Stimulated activated CD8-positive, alpha-beta memory T cell treated with anti-CD3 and anti-CD28 coated beads, Interleukin-7, amount 100 ng/mL, for 48 hours (primary cell): ENCODE results near the gene ATXN1.
"Not testable (repeated sequence)": the region's sequence is repeated elsewhere in the genome, so short reads cannot be mapped to it uniquely, and the experiment has no call there.

Experiments
- DNase-seq, 2 donors: peaks; one replicate each; pipeline ENCODE4 v3.0.0-alpha.2; 2020; ENCODE audit warnings: low read depth in 1 of 2; ENCODE audit errors: extremely low read depth in 1 of 2

The ATXN1 gene

DNA sequence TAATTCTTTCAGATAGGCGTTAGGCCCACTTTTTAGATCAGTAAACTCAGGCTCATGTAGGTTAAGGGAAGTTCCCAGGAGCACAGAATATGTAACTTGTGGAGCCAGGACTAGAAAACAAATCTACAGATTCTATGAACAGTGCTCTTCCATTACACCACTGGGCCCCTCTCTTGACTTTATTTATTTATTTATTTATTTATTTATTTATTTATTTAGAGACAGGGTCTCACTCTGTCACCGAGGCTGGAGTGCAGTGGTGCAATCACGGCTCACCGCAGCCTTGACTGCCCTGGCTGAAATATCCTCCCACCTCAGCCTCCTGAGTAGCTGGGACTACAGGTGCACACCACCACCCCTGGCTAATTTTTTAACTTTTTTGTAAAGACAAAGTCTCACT is 382.9 kb downstream of the ATXN1 start:
- not testable (repeated sequence) for DNase-seq

- no peak for DNase-seq
Measured at GRCh38 chr6:16377470-16377869, 383.8 kb downstream of the ATXN1 start.

GRCh38 chr6:16375843-16376242 is 385.4 kb downstream of the ATXN1 start:
- DNase-seq = no peak

DNA sequence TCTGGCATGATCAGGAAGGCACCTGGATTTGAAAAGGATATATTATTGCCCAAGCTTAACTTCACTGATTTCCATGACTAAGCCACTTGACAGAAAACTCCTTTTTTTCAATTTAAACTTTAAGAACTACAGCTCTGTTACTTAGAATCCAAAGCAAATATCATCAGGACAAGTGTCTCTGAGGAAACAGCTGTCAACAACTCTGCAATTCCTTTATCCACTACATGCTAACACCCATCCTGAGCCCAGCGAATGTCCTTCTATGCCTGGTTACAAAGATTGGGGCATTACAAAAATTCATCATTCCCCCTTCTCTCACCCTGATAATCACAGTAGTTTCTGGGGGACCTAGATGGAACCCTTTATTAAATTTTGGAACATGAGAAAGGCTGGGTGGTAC is 386.1 kb downstream of the ATXN1 start:
- no peak for DNase-seq

DNA sequence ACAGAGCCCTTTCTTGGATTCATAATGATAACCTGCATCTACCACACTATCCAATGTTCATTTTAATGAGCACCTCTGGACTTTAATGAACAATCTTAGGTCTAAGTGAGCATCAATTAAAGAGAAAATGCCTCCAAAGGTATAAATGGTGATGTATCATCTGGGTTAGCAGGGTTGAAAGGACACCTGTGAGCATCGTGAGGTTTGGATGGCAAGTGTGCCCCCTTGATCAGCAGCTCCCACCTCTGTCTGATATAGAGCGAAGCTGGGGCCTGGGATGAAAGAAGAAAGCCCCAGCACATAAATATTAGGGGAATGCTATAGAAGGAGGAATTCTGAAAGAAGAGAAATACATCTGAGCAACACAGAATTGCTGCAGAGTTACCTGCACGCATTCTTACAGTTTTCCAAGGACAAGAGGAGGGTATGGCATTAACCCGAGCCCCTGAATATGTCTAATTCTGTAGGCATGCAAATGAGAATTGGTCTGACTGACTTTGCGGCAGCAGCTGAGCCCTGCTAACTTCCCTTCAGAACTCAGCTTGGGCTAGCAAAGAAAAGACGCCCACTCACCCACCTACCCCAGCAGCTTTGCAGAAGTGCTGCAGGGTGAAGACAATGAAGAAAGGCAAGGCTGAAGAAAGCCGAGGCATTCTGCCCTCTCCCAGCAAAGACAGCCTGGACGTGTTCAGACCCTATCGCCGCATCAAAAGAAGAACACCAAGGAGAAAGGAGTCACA is 386.6 kb downstream of the ATXN1 start:
- no peak for DNase-seq

GRCh38 chr6:16374016-16374415 is 387.2 kb downstream of the ATXN1 start:
- DNase-seq = no peak

- DNase-seq = no peak
Measured at GRCh38 chr6:16372029-16372776, 389.1 kb downstream of the ATXN1 start.

- DNase-seq = no peak
Measured at GRCh38 chr6:16371401-16371800, 389.9 kb downstream of the ATXN1 start.

GRCh38 chr6:16370943-16371342 is 390.3 kb downstream of the ATXN1 start:
- no peak for DNase-seq

DNA sequence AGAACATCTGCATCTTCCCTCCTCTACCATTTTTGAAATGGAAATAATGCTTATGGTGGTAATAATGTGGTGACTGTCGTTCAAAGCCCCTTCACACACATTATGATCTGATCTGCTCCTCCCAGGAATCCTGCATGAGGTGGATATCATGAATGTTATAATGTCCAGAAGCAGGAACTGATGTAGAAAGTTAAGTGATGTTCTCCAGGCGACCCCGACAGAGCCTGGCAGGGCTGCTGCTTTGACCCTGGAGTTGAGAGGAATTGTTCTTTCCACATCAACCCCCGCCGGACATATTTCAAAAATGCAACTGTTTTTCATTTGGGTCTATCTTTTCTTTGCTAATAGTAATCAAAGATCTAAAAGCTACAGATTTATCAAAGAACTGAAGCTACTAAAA is 391.3 kb downstream of the ATXN1 start:
- DNase-seq = no peak

DNA sequence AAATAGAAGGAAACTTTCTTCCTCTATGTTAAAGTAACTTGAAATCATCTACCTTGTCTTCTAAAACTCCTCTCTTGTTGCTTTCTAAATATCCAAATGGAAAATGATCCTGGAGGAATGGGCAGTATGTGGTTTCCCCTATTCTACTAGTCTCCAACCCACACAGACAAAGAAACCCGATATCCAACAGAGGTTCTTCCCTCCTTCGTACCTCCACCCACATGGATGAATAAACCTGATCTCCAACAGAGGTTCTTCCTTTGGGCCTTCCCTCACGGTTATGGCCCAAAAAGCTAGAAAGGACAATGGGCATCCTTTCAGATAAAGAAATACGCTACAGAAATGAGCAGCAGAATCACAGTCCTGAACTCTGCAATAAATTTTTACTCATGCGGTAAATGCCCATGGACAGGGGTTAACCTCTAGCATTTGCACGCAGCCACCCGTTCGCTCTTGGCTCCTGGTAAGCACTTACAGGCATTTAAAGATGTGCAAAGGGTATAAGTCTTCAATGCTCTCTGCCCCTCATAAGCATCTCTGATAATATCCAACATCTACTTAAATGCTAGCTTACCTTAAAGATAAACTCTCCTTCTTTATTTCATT is 392.0 kb downstream of the ATXN1 start:
- DNase-seq = no peak

DNA sequence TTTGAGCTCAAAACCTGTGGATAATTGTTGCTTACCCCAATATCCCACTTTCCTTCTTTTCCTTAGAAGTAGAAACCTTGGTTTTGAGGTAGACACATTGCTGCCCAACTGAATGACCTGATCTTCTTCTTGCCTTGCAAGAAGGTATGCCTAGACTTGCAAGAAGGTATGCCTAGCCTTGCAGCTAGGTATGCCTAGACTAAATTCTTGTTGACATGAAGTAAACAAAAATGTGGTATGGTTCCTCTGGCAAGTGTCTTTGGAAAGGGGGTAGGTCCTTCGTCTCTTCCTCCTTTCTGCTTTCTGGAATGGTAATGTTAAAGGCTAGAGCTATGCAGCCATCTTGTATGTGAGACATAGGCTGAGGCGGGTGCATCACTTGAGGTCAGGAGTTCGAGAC is 393.7 kb downstream of the ATXN1 start:
- no peak for DNase-seq

- no peak for DNase-seq
Measured at GRCh38 chr6:16363749-16364148, 397.5 kb downstream of the ATXN1 start.

GRCh38 chr6:16362819-16363589 is 398.3 kb downstream of the ATXN1 start:
- DNase-seq = no peak

GRCh38 chr6:16362296-16362695 is 399.0 kb downstream of the ATXN1 start:
- DNase-seq = no peak

- DNase-seq = no peak
Measured at GRCh38 chr6:16361861-16362260, 399.4 kb downstream of the ATXN1 start.

DNA sequence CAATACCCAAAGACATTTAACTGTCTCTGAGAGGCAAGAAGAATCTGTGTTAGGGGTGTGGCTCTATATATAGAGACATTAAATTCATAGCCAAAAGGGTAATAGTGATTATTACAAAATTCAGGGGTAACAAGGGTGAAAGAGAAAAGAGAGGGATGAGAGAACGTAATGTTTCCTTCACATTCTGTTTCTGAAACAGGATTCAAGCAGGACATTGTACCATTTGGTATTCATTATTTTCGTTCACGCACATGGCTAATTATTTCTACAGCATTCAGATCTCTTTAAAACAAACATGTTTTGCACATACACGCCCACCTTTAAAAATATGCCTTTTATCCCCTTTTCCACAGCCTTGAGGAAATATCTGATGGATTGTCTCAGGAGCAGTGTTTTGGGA is 400.1 kb downstream of the ATXN1 start:
- DNase-seq = no peak

DNA sequence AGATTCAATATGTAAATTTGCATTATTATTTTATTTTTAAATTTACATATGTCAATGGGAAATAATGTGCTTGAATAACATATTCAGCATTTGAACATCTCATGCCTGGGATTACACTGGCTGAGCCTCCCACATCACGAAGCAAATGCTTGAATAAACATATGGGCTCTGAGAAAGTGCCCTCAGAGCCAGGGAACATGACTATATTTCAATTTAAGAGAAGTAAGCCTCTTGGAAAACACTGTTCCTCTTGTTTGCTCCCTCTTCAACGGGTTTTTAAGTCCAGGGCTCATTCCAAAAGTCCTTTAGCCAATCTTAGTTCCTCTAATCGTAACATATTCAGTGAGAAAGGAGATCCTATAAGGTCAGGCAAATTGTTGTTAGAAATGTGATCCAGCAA is 400.9 kb downstream of the ATXN1 start:
- DNase-seq = no peak

- no peak for DNase-seq
Measured at GRCh38 chr6:16359563-16359962, 401.7 kb downstream of the ATXN1 start.

- DNase-seq = no peak
Measured at GRCh38 chr6:16358531-16359138, 402.6 kb downstream of the ATXN1 start.
